Measurements from ENCODE around the gene ARHGAP10. TPM values are rescaled to one million over a fixed set of nuclear protein-coding genes. Genes with fewer than 3 reads are reported as not detected.

ARHGAP10 gene
- total and polyA plus RNA-seq, 12 donors = 33.9 to 71.1 (median 60.7) TPM

- H3K36me3 ChIP-seq = peaks cover 0 to 21% (median 0%) of the 10 kb centered on the region in 9 donors
- no peaks in the 10 kb centered on the region for H3K27me3 ChIP-seq
- no peak overlapping the region for H3K4me3 ChIP-seq
- intact Hi-C loops (cut with DNase I) = no loop called here
- H3K9me3 ChIP-seq = peaks cover 0 to 3% (median under 1%) of the 10 kb centered on the region in 11 donors
- no peak overlapping the region for H3K27ac ChIP-seq
- DNase-seq (no peak), ATAC-seq (no peak)
- peaks cover 0 to 16% (median 10%) of the 10 kb centered on the region in 9 donors for H3K4me1 ChIP-seq
- no peak for TF ChIP-seq CTCF (IDR thresholded peaks at IDR 0.05)
- WGBS, 2 donors = 64 to 98% methylated on average over 3 of the region's 3 CpGs
Observed at GRCh38 chr4:148101235-148101634, 369.3 kb downstream of the ARHGAP10 start.

DNA sequence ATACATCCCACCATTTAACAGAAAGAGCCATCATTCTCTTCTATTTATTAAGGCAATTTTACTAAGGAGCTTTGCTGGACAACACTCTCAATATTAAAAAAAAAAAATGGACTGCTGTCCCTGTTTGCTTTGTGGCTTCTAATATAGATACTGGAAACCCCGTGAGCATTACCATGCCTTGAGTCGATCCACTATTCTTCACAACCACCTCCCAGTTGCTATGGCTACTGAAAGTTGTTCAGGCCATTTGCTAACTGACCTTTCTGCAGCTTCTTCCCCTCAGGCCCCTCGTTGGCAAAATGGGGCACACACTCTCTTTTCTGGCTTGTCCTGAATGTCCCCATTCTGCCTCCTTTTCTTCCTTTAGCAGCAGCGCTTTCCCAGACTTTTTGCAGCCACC is 369.9 kb downstream of the ARHGAP10 start:
- Histone ChIP-seq H3K27me3 (no peaks in the 10 kb centered on the region), H3K27ac (no peak overlapping the region), H3K36me3 (peaks cover 0 to 16% (median 0%) of the 10 kb centered on the region in 9 donors), H3K4me1 (peaks cover 0 to 16% (median 10%) of the 10 kb centered on the region in 9 donors), H3K4me3 (no peak overlapping the region), H3K9me3 (peaks cover 0 to 9% (median 5%) of the 10 kb centered on the region in 11 donors)
- DNase-seq = no peak
- no peak for ATAC-seq
- intact Hi-C loops (cut with DNase I) = no loop called here
- TF ChIP-seq CTCF (IDR thresholded peaks at IDR 0.05) = no peak
- 55 to 76% methylated on average over 4 of the region's 4 CpGs for WGBS, 2 donors

GRCh38 chr4:148103597-148104355 is 371.9 kb downstream of the ARHGAP10 start:
- no peak for TF ChIP-seq CTCF (IDR thresholded peaks at IDR 0.05)
- DNase-seq (no peak), ATAC-seq (peak in 5 of 8 donors; percentile 63 to 87 (median 70))
- 78 to 85% methylated on average over 7 of the region's 7 CpGs for WGBS, 2 donors
- H3K36me3 ChIP-seq = peaks cover 0 to 29% (median 0%) of the 10 kb centered on the region in 9 donors
- peaks cover 0 to 16% (median 10%) of the 10 kb centered on the region in 11 donors for H3K9me3 ChIP-seq
- H3K27ac ChIP-seq = peak overlapping the region in 1 of 10 donors; percentile 1
- peaks cover 0 to 16% (median 10%) of the 10 kb centered on the region in 9 donors for H3K4me1 ChIP-seq
- intact Hi-C loops (cut with DNase I) = no loop called here
- no peaks in the 10 kb centered on the region for H3K27me3 ChIP-seq
- H3K4me3 ChIP-seq = no peak overlapping the region

DNA sequence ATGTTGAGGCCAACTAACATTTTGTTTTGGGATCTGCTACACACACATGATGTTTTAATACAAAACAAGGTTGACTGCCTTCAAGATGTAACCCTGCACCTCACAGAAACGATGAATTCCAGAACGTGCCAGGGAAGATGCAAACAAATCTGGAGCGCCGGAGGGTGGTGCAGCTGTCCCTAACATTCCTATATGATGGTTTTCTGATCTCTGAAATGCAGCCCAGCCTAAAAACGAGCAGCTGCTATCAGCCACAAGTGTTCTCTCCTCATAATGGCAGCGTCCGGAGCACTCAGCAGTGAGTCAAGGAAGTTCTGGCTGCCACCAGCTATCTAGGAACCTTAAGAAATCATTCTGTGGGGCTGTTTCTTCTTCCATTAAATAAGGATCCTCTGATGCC is 376.9 kb downstream of the ARHGAP10 start:
- TF ChIP-seq CTCF (IDR thresholded peaks at IDR 0.05) = no peak
- H3K36me3 ChIP-seq = peaks cover 0 to 79% (median 6%) of the 10 kb centered on the region in 9 donors
- DNase-seq = no peak

More for the DNA sequence above, 376.9 kb downstream of the ARHGAP10 start:
- peaks cover 0 to 10% (median 4%) of the 10 kb centered on the region in 9 donors for H3K4me1 ChIP-seq
- H3K27ac ChIP-seq = no peak overlapping the region
- intact Hi-C loops (cut with DNase I) = no loop called here
- ATAC-seq = no peak
- no peak overlapping the region for H3K4me3 ChIP-seq
- H3K27me3 ChIP-seq = no peaks in the 10 kb centered on the region
- WGBS, 2 donors = 83 to 92% methylated on average over 7 of the region's 7 CpGs
- H3K9me3 ChIP-seq = peaks cover 0 to 16% (median 10%) of the 10 kb centered on the region in 11 donors
